ENCODE measurements around the gene ANKH.
A peak's percentile ranks its signal among the peaks of the same experiment; 100 is the strongest.

ANKH gene

DNA sequence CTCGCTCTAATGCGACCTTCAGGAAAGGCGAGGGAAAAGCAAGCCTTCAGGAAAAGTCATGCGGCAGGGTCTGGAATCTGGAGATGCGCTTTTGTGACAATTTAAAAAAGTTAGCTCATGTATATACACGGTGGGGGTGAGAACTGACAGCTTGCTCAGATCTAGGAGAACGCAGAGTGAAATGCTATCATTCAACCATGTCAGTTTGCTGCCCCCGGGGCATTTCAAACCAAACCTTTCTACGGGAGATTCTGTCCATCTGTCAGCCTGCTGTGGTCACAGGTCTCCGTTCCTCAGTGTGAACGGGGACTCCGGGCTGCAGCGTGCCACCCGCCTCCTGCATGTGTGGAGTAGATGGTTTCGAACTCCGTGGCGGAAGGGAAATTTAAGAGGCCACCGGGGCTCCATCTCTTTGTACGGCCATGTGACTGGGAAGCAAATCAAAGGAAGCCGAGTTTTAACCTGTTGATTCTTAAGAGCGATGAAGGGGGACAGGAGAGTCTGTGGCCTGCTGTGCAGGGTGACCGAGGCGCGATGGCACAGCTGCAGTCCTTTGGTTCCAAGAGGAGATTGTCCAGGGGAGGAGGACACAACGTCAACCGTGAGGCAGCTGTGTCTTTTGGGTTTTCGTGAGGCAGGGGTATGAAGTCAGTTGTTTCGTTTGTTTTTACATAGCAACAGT is 161.1 kb downstream of the ANKH start:
- Histone ChIP-seq H3K9ac (ENCODE audit: low read depth, low read length) (no peak overlapping the region), H3K4me2 (ENCODE audit: insufficient read depth, low read length) (no peak overlapping the region), H3K79me2 (ENCODE audit: insufficient read depth, low read length) (no peaks in the 10 kb centered on the region), H3K27ac (ENCODE audit: low read length) (no peak overlapping the region), H3K36me3 (ENCODE audit: insufficient read depth, low read length) (peaks cover 97% of the 10 kb centered on the region), H3K9me3 (ENCODE audit: insufficient read depth, low read length, severe bottlenecking) (no peaks in the 10 kb centered on the region), H3K4me1 (ENCODE audit: insufficient read depth, low read length) (peaks cover 25% of the 10 kb centered on the region), H3K4me3 (ENCODE audit: low read depth in 1 of 2, low read length in 2 of 2) (no peak overlapping the region), H4K20me1 (ENCODE audit: insufficient read depth, low read length) (peaks cover 18% of the 10 kb centered on the region; the same call in 1 of the 2 replicates), H2AFZ (ENCODE audit: low read depth, low read length) (no peak overlapping the region), H3K27me3 (ENCODE audit: insufficient read depth, low read length, poor library complexity) (no peaks in the 10 kb centered on the region)
- no peak for ATAC-seq (ENCODE audit: insufficient read depth, low read depth)
- DNase-seq, result no peak
- TF ChIP-seq EZH2 (IDR thresholded peaks at IDR 0.05; ENCODE audit: borderline replicate concordance, low read depth, low read length, severe bottlenecking), result no peak
- TF ChIP-seq, protein P1, sequence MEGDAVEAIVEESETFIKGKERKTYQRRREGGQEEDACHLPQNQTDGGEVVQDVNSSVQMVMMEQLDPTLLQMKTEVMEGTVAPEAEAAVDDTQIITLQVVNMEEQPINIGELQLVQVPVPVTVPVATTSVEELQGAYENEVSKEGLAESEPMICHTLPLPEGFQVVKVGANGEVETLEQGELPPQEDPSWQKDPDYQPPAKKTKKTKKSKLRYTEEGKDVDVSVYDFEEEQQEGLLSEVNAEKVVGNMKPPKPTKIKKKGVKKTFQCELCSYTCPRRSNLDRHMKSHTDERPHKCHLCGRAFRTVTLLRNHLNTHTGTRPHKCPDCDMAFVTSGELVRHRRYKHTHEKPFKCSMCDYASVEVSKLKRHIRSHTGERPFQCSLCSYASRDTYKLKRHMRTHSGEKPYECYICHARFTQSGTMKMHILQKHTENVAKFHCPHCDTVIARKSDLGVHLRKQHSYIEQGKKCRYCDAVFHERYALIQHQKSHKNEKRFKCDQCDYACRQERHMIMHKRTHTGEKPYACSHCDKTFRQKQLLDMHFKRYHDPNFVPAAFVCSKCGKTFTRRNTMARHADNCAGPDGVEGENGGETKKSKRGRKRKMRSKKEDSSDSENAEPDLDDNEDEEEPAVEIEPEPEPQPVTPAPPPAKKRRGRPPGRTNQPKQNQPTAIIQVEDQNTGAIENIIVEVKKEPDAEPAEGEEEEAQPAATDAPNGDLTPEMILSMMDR (IDR thresholded peaks at IDR 0.05; ENCODE audit: borderline replicate concordance, extremely low read depth, low read length, poor library complexity, severe bottlenecking), result no peak

GRCh38 chr5:14708551-14708950 is 163.0 kb downstream of the ANKH start:
- Histone ChIP-seq H3K4me1 (ENCODE audit: insufficient read depth, low read length) (peaks cover 28% of the 10 kb centered on the region), H3K27me3 (ENCODE audit: insufficient read depth, low read length, poor library complexity) (no peaks in the 10 kb centered on the region), H3K9ac (ENCODE audit: low read depth, low read length) (no peak overlapping the region), H3K4me2 (ENCODE audit: insufficient read depth, low read length) (no peak overlapping the region), H3K27ac (ENCODE audit: low read length) (peak overlapping the region; percentile 32; the same call in 1 of the 2 replicates), H3K9me3 (ENCODE audit: insufficient read depth, low read length, severe bottlenecking) (no peaks in the 10 kb centered on the region), H2AFZ (ENCODE audit: low read depth, low read length) (no peak overlapping the region), H3K79me2 (ENCODE audit: insufficient read depth, low read length) (no peaks in the 10 kb centered on the region), H4K20me1 (ENCODE audit: insufficient read depth, low read length) (peaks cover 14% of the 10 kb centered on the region; the same call in 1 of the 2 replicates), H3K4me3 (ENCODE audit: low read depth in 1 of 2, low read length in 2 of 2) (no peak overlapping the region), H3K36me3 (ENCODE audit: insufficient read depth, low read length) (peaks cover 88% of the 10 kb centered on the region)
- DNase-seq (no peak), ATAC-seq (ENCODE audit: insufficient read depth, low read depth) (no peak)
- TF ChIP-seq, protein P1 (IDR thresholded peaks at IDR 0.05; ENCODE audit: borderline replicate concordance, extremely low read depth, low read length, poor library complexity, severe bottlenecking), result no peak
- no peak for TF ChIP-seq EZH2 (IDR thresholded peaks at IDR 0.05; ENCODE audit: borderline replicate concordance, low read depth, low read length, severe bottlenecking)

GRCh38 chr5:14707811-14708390 is 163.7 kb downstream of the ANKH start:
- no peak for ATAC-seq (ENCODE audit: insufficient read depth, low read depth)
- H4K20me1 ChIP-seq (ENCODE audit: insufficient read depth, low read length), result peaks cover 14% of the 10 kb centered on the region; the same call in 1 of the 2 replicates
- no peak for TF ChIP-seq EZH2 (IDR thresholded peaks at IDR 0.05; ENCODE audit: borderline replicate concordance, low read depth, low read length, severe bottlenecking)
- TF ChIP-seq, protein P1 (IDR thresholded peaks at IDR 0.05; ENCODE audit: borderline replicate concordance, extremely low read depth, low read length, poor library complexity, severe bottlenecking), result no peak

More at GRCh38 chr5:14707811-14708390, 163.7 kb downstream of the ANKH start:
- no peak for DNase-seq
- Histone ChIP-seq H3K4me1 (ENCODE audit: insufficient read depth, low read length) (peaks cover 28% of the 10 kb centered on the region), H3K9me3 (ENCODE audit: insufficient read depth, low read length, severe bottlenecking) (no peaks in the 10 kb centered on the region), H3K4me2 (ENCODE audit: insufficient read depth, low read length) (no peak overlapping the region), H3K79me2 (ENCODE audit: insufficient read depth, low read length) (no peaks in the 10 kb centered on the region), H3K9ac (ENCODE audit: low read depth, low read length) (no peak overlapping the region), H3K36me3 (ENCODE audit: insufficient read depth, low read length) (peaks cover 88% of the 10 kb centered on the region), H3K27ac (ENCODE audit: low read length) (peak overlapping the region; percentile 32; the same call in 1 of the 2 replicates), H2AFZ (ENCODE audit: low read depth, low read length) (no peak overlapping the region), H3K4me3 (ENCODE audit: low read depth in 1 of 2, low read length in 2 of 2) (no peak overlapping the region), H3K27me3 (ENCODE audit: insufficient read depth, low read length, poor library complexity) (no peaks in the 10 kb centered on the region)

All from DND-41 (cell line).